Lower leg skin (tissue), 3 donors: ENCODE results near the gene RNF180.

Source experiments
- POLR2A ChIP-seq, 2 donors: fragments of 450-650 bp; IDR thresholded peaks; one replicate each; pipeline ENCODE4 v1.6.1; 2016 to 2017; ENCODE audit warnings: antibody characterized with exemption in 2 of 2, mild to moderate bottlenecking in 1 of 2, moderate library complexity in 1 of 2
- TF ChIP-seq, protein P1 (sequence below), 3 donors: fragments of 450-650 bp; IDR thresholded peaks; one replicate each; pipeline ENCODE4 v1.5.1; 2016; ENCODE audit warnings: antibody characterized with exemption in 3 of 3, mild to moderate bottlenecking in 3 of 3, moderate library complexity in 2 of 3

DNA sequence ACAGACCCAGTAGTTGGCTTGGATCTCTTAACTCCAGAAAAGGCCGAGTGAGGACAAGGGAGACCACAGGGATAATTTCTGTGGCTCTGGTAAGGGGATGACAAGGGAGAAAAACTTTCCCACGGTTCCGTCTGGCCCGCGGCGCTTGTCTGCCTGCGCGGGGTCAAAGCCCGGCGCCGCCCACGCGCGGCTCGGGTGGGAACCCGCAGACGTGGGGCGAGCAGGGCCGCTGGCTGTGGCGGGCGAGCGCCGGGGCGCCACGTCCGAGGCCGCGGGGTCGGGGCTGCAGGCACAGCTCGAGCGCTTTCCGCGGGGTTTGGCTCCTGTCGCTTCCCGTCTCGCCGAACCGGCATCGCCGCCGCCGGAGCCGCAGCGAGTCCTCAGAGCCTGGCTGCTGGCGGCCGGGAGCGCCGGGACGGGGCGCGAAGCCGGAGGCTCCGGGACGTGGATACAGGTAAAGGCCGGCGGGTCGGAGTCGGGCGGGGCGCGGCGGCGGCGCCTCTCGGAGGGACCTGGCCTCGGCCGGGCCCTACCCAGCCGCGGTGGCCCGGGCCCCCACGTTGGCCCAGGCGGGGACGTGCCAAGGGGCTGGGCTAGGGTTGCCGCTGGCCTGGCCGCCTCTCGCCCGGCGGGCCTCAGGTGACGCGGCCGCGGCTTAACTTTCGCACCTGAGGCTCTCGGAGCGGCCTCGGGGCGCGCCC lies at the start of gene RNF180:
- TF ChIP-seq, protein P1, sequence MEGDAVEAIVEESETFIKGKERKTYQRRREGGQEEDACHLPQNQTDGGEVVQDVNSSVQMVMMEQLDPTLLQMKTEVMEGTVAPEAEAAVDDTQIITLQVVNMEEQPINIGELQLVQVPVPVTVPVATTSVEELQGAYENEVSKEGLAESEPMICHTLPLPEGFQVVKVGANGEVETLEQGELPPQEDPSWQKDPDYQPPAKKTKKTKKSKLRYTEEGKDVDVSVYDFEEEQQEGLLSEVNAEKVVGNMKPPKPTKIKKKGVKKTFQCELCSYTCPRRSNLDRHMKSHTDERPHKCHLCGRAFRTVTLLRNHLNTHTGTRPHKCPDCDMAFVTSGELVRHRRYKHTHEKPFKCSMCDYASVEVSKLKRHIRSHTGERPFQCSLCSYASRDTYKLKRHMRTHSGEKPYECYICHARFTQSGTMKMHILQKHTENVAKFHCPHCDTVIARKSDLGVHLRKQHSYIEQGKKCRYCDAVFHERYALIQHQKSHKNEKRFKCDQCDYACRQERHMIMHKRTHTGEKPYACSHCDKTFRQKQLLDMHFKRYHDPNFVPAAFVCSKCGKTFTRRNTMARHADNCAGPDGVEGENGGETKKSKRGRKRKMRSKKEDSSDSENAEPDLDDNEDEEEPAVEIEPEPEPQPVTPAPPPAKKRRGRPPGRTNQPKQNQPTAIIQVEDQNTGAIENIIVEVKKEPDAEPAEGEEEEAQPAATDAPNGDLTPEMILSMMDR (IDR thresholded peaks at IDR 0.05) = no peak
- no peak for TF ChIP-seq POLR2A (IDR thresholded peaks at IDR 0.05)
